C4-2B (cell line): ENCODE results near the gene CLIP4.

Source experiments
- CTCF ChIP-seq: fragments of 450-650 bp; conservative IDR thresholded peaks from 2 replicates; pipeline ENCODE4 v1.5.1; 2017; ENCODE audit warnings: mild to moderate bottlenecking
- ZFX ChIP-seq: fragments of 450-650 bp; IDR thresholded peaks from 2 replicates; pipeline ENCODE4 v1.6.1; 2017

GRCh38 chr2:29106256-29106655, 9.0 kb upstream of the CLIP4 start:
- TF ChIP-seq CTCF (no peak), ZFX (no peak)
